NCI-H1436 (cell line): ENCODE measurements around the gene FKBP15.
"Not testable (repeated sequence)": the region's sequence is repeated elsewhere in the genome, so short reads cannot be mapped to it uniquely, and the experiment has no call there.

ENCODE experiments used
- DNase-seq: peaks from one replicate; lab custom pipeline; 2025; lab: John Stamatoyannopoulos, UW

Gene FKBP15

DNA sequence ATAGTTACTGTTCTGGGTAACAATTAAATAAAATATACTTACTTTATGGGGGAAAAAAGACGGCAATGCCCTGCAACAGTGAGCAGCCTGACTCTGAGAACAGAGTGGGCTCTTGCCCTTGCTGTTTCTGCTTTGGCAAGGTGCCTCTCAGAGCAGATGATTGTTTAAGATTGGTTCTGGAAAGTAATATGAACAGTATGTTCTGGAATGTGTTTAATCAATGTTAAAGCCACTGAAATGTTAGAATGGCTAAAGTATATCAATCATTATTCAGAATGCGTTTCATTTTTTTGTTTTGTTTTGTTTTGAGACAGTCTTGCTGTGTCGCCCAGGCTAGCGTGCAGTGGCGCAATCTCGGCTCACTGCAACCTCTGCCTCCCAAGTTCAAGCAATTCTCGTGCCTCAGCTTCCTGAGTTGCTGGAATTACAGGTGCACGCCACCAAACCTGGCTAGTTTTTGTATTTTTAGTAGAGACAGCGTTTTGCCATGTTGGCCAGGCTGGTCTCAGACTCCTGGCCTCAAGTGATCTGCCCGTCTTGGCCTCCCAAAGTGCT lies 14.7 kb upstream of the FKBP15 start:
- DNase-seq: not testable (repeated sequence)

DNA sequence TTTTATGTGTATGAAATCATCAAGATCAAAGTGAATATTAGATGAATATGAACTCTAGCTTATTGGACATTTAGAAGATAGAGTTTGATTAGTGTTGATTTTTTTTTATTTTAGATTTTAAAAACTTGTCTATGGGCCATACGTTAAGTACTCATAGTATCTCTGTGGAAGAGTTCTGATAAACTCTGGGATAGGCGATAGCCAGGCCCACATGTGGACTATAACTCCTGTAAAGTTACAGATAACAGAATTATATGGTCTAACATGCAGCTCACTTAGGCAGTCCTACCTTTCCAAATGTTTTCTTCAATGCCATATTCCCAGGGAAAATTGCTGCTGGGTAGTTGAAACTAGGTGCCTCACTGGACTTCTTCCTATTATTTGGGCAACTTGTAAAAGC lies 10.6 kb upstream of the FKBP15 start:
- no peak for DNase-seq

DNA sequence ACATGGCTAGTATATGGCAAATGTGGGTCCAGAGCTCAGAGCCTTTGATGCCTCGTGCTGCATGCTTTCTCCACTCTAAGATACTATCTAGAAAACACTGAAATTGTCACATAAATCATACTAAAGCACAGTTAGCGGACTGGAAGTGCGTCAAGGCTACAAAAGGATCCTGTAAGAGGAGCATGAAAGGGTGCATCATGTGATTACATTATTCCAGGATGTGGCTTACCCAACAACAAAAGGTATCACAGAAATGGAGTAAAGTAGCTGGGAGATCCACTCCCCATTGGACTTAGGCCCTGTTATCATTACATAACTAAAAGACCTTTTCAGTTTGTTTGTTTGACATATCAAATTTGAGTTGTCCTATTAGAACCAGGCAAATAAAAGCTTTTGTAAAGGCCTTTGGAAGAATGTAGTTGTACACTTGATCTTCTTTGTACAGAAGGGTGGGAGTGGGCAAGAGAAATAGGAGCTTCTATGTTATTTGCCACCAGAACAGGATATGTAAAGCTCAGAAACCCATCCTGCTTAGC lies 7.1 kb upstream of the FKBP15 start:
- no peak for DNase-seq

DNA sequence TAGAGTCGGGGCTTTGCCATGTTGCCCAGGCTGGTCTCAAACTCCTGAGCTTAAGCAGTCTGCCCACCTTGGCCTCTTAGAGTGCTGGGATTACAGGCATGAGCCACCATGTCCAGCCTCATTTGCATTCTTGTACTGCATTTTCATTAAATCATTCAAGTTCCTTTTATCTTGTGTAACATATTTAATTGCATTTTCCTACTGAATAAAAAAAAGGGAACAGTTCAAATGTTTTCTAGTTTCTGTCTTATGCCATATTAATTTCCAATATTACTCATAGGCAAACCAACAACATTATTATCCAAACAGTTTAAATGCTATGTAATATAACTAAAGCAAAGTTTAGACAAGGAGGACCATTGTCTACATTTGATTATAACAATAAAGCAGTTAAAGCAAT lies 6.4 kb upstream of the FKBP15 start:
- DNase-seq: no peak

DNA sequence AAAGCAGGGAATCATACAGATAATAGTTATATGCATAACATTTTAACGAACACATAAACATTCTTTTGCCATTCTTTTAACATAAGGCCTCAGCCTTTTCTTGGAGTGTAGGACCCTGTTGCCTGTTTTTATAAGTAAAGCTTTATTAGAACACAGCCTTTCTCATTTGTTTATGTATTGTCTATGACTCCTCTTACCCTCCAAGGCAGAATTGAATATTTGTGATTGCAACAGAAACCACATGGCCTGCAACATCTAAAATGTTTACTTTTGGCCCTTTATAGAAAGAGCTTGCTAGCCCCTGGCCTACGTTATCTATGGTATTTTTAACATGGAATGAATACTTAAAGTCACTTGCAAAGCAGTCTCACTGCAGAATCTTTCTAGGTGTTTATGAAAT lies 2.9 kb upstream of the FKBP15 start:
- no peak for DNase-seq

DNA sequence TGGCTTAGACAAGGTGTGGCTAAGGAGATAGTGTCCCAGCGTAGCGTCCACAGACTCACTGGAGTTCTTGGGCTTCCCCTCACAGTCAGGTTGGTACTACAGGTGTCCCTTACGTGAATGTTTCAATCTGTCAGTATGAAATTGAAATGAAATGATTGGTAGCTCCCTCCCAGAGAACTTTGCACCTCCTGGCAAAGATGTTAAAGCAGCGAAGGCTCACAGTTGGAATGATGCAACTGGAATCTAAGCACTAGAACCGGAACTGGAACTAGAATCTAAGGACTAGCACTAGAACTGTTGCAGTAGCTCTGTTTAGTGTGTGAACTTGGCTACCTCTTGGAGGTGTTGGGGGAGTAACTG lies 1.4 kb upstream of the FKBP15 start:
- DNase-seq: no peak

DNA sequence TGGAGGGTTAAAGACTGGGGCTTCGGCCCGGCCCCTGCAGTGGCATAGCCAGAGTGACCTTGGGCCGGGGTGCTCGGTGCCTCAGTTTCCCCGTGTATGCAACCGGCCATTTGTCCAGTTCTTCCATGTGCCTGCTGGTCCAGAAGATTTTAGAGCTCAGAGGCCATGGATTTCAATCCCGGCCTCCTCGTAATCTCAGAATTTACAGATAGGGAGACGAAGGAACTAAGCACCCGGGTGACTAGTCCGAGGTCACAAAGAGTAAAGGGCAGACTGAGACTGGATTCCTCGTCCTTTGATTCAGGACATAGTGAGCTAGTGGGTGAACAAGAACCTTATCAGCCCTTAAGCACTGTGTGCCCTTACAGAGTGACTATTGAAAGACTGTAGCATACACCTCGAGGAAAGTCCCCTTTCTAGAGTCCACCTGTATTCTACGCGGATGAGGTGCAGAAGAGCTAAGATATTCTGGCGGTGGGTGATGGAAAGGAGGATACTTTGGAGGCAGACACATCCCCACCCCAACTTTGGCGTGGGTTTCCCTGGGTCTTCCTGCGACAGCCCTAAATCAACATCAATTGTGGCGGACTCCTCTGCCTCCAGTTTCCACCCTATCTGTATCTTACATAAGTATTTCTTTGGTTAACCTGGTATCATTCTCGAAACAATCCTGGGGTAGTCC lies 864 bp upstream of the FKBP15 start:
- no peak for DNase-seq

DNA sequence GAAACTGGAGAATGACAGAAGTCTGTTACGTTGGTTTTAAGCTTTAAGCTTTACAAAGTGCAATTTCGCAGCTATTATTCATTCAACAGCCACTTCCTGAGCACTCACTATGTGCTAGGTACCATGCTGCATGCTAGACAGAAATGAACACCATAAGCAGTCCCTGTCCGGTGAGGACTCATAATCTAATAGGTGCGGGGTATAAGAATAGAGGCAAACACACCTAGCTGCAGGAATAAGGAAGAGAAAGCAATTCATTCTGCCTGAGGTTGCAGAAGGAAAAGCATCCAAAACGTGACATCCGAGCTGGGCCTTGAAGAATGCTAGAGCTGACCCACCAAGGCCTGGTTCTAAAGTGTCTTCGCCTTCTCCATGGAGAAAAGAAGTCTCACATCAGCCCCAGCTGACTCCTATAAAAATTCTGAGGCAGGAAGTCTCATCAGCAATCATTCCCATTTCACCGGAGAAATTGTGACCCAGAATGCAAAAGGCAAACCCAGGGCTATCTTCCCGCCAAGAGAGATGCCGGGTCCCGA lies 542 bp downstream of the FKBP15 start:
- DNase-seq: no peak

DNA sequence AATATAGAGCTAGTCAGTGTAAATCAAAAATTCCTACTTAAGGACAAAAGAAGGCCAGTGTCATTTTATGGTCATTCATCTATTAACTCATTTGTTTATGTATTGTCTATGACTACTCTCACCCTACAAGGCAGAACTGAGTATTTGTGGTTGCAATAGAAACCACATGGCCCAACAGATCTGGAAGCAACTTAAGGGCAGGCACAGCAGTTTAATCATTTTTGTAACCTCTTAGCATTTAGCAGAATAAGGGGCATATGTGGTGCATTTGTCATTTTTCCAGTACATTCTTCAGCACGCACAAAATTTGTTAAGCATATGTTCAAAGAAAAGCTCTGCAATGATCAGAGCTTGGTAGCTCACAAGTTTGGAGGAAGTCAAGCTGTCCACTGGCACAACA lies 1.1 kb downstream of the FKBP15 start:
- no peak for DNase-seq

DNA sequence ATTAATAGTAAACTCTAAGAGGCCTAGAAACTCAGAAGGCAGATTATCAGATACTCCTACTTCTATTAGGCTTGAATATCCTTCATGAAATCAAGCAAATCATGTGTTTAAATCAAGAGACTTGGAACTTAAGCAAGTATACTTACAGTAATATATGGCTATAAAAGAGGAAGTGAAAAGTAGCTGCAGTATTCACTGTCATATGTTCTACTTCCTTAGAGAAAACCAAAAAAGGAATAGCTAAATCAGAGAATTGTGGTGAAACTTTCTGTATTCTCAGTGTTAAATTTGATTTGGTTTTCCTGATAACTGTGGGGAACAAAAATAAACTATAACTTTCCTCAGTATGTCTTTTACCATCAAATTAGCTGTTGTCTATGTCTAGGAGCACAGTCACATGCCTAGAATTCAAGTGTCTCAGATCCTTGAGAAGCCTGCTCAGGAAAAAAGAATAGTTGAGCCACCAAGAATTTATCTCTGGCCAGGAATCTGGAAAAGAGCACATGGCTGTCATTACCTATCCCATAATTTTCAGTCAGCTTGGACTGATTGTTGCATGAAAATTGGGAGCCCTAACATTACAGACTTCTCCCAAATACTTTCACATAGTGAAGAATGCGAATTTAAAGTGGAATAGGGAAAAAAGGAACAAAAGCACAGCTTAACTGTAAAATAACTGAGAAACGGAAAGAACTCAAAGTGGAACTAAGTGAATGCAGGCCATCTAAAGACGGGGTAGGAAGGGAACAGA lies 1.7 kb downstream of the FKBP15 start:
- DNase-seq: no peak

DNA sequence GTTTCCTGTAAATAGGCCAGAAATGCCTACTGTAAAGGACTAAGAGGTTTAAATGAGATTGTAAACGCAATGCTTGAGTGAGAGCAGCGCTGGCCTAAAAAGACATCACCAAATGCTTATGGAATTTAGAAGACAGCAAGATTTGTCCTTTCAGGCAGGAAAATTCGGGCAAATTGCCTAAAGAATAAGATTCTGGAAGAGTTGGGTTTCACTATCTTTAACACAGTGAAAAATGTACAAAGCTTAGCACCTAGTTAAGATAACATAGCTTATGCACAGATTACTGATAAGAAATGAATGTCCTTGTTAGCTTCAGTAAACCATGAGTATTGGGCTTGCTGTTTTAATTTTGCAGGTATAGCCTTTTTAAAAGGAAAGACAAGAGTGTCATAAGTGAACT lies 4.7 kb downstream of the FKBP15 start:
- no peak for DNase-seq

DNA sequence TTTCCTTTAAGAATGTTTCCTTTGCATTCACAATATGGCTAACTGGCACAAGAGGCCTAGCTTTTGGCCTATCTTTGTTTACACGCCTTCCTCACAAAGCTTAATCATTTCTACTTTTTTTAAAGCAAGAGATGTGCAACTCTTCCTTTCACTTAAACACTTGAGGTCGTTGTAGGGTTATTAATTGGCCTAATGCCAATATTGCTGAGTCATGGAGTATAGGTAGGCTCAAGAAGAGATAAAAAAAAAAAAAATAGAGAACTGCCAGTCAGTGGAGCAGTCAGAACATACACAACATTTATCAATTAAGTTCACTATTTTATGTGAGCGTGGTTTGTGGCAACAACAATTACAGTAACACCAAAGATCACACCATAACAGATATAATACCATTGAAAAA lies 5.9 kb downstream of the FKBP15 start:
- no peak for DNase-seq

DNA sequence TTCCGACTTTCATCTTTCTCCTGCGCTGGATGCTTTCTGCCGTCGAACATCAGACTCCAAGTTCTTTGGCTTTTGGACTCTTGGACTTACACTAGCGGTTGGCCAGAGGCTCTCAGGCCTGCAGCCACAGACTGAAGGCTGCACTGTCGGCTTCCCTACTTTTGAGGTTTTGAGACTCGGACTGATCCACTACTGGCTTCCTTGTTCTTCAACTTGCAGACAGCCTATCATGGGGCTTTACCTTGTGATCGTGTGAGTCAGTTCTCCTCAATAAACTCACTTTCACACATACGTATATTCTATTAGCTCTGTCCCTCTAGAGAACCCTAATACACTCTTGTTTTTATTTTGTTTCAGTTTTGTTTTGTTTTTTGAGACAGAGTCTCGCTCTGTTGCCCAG lies 10.3 kb downstream of the FKBP15 start:
- DNase-seq: no peak

DNA sequence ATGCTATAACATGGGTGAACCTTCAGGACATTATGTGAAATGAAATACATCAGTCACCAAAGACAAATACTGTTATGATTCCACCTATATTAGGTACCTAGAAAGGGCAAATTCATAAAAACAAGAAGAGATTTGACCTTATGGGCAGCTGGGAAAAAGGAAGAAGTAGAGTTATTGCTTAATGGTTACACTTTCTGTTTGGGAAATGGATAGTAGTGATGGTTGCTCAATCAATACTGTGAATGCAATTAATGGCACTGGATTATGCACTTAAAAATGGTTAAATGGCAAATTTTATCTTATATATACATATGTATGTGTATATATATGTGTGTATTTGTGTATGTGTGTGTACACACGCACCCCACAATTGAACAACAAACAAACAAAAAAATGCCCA lies 15.2 kb downstream of the FKBP15 start:
- no peak for DNase-seq

DNA sequence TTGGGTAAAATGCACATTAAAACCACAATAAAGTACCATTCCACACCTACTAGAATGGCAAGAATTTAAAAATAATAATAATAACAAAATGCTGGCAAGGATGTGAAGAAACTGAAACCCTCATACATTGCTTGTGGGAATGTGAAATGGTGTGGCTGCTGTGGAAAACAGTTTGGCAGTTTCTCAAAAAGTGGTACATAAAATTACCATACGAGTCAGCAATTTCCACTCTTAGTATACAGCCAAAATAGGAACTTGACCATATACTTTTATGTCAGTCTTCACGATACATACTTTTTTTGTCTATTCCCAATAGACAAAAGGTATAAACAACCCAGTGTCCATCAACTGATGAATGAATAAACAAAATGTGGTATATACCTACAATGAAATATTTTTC lies 15.6 kb downstream of the FKBP15 start:
- DNase-seq: no peak

DNA sequence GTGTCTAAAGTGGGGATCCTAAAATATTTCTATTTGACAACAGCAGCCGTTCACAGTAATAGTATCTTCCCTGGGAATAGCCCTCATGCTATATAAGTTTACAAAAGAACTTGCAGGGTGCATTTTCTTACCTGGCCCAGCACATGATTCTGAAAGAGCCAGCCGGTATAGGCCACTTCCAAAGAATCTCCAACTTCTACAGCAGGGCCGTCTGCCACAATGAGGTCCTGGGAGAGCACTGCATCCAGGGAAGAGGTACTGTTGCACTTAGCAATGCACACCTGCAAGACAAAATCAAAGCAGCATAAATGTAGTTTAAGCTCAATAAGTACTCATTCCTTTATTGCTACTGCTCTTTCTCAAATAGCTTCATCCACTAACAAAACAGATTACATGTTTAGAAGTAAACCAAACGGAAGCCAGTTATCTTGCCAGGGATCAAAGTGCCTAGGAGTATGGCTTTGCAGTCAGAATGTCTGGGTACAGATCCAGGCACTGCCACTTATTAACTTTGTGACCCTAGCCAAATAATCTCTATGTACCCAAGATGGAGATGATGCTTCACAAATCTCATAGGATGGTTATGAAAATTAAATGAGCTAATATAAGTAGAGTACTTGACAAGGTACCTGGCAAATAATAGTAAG lies 21.3 kb downstream of the FKBP15 start:
- no peak for DNase-seq

DNA sequence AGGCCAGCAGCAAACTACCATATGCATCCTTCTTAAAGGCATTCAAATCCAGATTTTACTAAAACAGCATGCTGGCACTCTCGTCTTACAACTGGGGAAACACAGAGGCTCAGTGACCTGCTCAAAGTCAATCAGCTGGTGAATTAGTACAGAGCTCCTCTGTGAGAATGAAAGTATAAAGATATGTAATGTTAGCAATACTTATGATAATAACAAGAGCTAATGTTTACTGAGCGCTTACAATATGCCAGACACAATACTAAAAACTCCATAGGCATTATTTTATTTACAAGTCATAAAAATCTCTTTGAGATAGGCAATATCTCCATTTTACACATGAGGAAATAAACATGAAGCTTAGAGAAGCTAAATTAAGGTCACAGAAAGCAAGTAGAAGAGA lies 28.6 kb downstream of the FKBP15 start:
- DNase-seq: no peak

DNA sequence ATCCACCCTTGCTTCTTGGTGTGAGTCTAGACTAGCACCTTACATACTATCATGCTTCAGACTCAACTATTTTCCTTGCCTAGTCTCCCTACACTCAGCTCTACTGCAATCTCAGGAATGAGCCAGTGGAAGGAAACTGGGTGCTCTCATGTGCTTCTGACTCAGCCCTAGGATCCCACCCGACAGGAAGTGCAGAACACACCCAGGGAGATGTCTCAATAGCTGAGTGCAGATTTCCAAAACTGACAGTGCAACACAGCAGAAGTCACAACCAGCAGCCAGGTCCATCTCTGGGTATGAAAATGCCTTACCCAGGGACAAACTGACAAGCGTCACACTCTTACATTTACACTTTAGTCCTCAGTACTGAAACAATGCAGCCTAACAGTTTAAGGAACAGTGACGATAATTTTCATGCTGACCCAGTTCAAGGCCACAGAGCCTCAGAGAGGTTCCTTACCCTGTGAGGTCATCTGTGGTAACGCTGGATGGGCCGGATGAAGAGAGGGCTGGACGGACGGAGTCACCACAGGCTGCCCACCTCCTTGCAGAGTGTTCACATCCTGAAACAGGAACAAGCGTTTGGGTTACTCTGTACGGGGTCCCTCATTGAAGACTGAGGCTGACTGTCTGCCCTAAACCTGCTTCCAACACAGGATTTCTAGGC lies 33.0 kb downstream of the FKBP15 start:
- no peak for DNase-seq

DNA sequence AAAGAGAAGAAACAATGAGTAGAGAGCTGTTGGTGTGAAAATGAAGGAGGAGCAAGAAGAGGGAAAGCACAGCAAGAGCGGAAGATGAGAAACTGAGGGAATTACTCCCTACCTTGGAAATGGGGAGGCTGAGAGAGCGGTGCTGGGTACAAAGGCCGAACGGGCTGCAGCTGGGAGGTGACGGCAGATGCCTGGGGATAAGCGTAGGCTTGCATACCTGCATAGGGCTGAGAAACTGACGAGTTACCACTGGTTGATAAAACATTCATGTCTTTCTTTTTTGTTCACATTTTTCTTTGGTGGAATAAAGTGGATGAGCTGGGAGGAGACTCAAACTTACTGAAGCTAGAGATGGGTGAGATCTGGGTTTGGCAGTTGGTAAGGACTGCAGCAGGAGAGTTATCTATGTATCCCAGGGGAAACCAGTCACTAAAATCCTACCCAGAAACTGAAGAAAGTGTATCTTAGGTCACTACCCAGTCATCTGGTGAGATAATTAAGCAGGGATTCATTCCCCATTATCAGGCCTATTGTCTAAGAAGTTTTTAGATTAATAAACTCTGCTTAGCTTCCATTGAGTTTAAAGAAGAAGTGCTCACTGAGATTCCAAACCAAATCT lies 34.8 kb downstream of the FKBP15 start:
- DNase-seq: no peak

DNA sequence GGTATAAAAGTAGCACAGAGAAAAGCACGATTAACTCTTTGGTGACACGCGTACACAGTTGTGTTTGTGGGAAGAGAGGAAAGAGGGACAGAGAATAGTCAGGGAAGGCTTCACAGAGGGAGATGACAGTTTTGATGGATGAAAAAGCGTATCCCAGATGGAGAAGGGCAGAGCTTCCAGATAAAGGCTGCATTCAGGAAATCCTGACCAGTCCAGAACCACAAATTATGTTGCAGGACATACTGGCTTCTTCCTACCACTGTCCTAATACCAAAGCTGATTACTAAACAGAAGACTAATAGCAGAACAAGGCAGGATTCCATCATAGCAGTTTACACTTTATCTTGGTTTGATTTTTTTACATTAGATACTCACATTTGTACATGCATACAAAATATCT lies 35.8 kb downstream of the FKBP15 start:
- no peak for DNase-seq

DNA sequence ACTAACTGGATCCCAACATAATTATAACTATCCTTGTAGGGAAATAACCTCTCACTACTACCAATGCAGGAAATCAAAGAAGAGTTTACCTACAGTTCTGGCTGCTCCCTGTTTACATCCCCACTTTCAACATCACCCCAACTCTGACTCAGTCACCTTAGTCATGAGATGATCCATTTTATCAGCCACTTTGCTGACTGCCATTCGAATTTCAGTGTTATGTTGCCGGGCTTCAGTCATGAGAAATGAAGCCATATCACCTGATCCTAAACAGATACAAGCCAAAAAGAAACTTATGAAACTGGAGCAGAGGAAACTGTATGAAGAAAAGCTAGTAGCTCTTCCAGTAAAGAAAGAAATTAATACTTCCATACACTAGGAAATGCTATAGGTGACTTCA lies 36.5 kb downstream of the FKBP15 start:
- no peak for DNase-seq
